Neuronal stem cell (in vitro differentiated cells): ENCODE results near the gene ATP11A.
A peak's percentile ranks its signal among the peaks of the same experiment; 100 is the strongest.

Source experiments
- DNase-seq: peaks from one replicate; pipeline ENCODE4 v3.0.0-alpha.2; 2013; ENCODE audit warnings: low spot score
- H2AFZ ChIP-seq: one replicate; pipeline ENCODE4 v1.6.1; 2013; ENCODE audit warnings: mild to moderate bottlenecking, low read length, inconsistent platforms
- H2AK5ac ChIP-seq: 2 replicates; pipeline ENCODE4 v1.6.1; 2013; ENCODE audit warnings: low read depth, mild to moderate bottlenecking, inconsistent platforms, low read length, moderate library complexity, mixed read lengths
- H2BK120ac ChIP-seq: 2 replicates; pipeline ENCODE4 v1.6.1; 2013; ENCODE audit warnings: low read depth, mild to moderate bottlenecking, inconsistent platforms, low read length, moderate library complexity, mixed read lengths
- H2BK12ac ChIP-seq: one replicate; pipeline ENCODE4 v1.6.1; 2013; ENCODE audit warnings: low read length, inconsistent platforms
- H2BK15ac ChIP-seq: 2 replicates; pipeline ENCODE4 v1.6.1; 2013; ENCODE audit warnings: mild to moderate bottlenecking, low read length, inconsistent platforms, mixed read lengths
- H2BK5ac ChIP-seq: one replicate; pipeline ENCODE4 v1.6.1; 2013; ENCODE audit warnings: inconsistent platforms, mild to moderate bottlenecking, low read length, moderate library complexity
- H3K14ac ChIP-seq: one replicate; pipeline ENCODE4 v1.6.1; 2013; ENCODE audit warnings: low read length, inconsistent platforms
- H3K18ac ChIP-seq: 2 replicates; pipeline ENCODE4 v1.6.1; 2013; ENCODE audit warnings: low read length, inconsistent platforms
- H3K23ac ChIP-seq: 2 replicates; pipeline ENCODE4 v1.6.1; 2013; ENCODE audit warnings: low read depth, mild to moderate bottlenecking, mixed read lengths, low read length, inconsistent platforms; ENCODE audit not compliant: poor library complexity
- H3K27ac ChIP-seq: replicated peaks from 3 replicates; pipeline ENCODE4 v1.5.1; 2013; ENCODE audit warnings: low read length, inconsistent platforms
- H3K27me3 ChIP-seq, 3 experiments: 2 replicates each; pipeline ENCODE4 v1.6.1; 2013; ENCODE audit warnings: low read length in 3 of 3, mild to moderate bottlenecking in 2 of 3, inconsistent platforms in 1 of 3, low read depth in 1 of 3, mixed read lengths in 1 of 3, moderate library complexity in 1 of 3; ENCODE audit not compliant: control insufficient read depth in 3 of 3, insufficient read depth in 3 of 3
- H3K36me3 ChIP-seq, 2 donors: replicated peaks in 1 of 2; 2 replicates each; pipeline ENCODE4 v1.6.1; 2013; ENCODE audit warnings: low read length in 2 of 2; ENCODE audit not compliant: control insufficient read depth in 2 of 2, insufficient read depth in 2 of 2
- H3K4ac ChIP-seq: 2 replicates; pipeline ENCODE4 v1.6.1; 2013; ENCODE audit warnings: inconsistent platforms, mild to moderate bottlenecking, low read length, moderate library complexity
- H3K4me1 ChIP-seq, 2 donors: 1 replicate in 1 of 2; 2 replicates in 1 of 2; pipeline ENCODE4 v1.6.1; 2013; ENCODE audit warnings: low read length in 2 of 2, low read depth in 1 of 2; ENCODE audit not compliant: control insufficient read depth in 2 of 2, insufficient read depth in 1 of 2
- H3K4me2 ChIP-seq: one replicate; pipeline ENCODE4 v1.6.1; 2013; ENCODE audit warnings: mild to moderate bottlenecking, low read length, inconsistent platforms; ENCODE audit not compliant: insufficient read depth, poor library complexity, severe bottlenecking
- H3K4me3 ChIP-seq, 2 donors: 2 replicates each; pipeline ENCODE4 v1.5.1; 2013; ENCODE audit warnings: low read length in 2 of 2, mild to moderate bottlenecking in 2 of 2, inconsistent platforms in 1 of 2, moderate library complexity in 1 of 2
- H3K79me1 ChIP-seq: one replicate; pipeline ENCODE4 v1.6.1; 2013; ENCODE audit warnings: low read depth, mild to moderate bottlenecking, inconsistent platforms, low read length, moderate library complexity
- H3K9ac ChIP-seq: one replicate; pipeline ENCODE4 v1.6.1; 2013; ENCODE audit warnings: mild to moderate bottlenecking, low read depth, low read length, inconsistent platforms; ENCODE audit not compliant: poor library complexity
- H3K9me3 ChIP-seq, 2 donors: replicated peaks in 1 of 2; 2 replicates each; pipeline versions ENCODE3 to v1.6.1; 2013; ENCODE audit warnings: low read length in 2 of 2, mild to moderate bottlenecking in 2 of 2, inconsistent platforms in 1 of 2, low read depth in 1 of 2, mixed read lengths in 1 of 2, moderate library complexity in 1 of 2; ENCODE audit not compliant: control insufficient read depth in 2 of 2, insufficient read depth in 1 of 2
- H4K8ac ChIP-seq: one replicate; pipeline ENCODE4 v1.6.1; 2013; ENCODE audit warnings: low read depth, mild to moderate bottlenecking, inconsistent platforms, low read length, moderate library complexity
- H4K91ac ChIP-seq: one replicate; pipeline ENCODE4 v1.6.1; 2013; ENCODE audit warnings: low read length, low read depth, mild to moderate bottlenecking, inconsistent platforms; ENCODE audit not compliant: poor library complexity
- WGBS, 2 donors: extraction: QIAGEN DNeasy Blood & Tissue Kit; methylation state at CpG; one replicate each; pipeline ENCODE4 v1.1.7; 2013; ENCODE audit warnings: missing lambda C conversion rate in 2 of 2, mixed read lengths in 1 of 2; ENCODE audit not compliant: insufficient read length in 2 of 2, insufficient replicate concordance in 1 of 2; ENCODE audit errors: extremely low coverage in 2 of 2; 5-methylcytosine and 5-hydroxymethylcytosine counted together

ATP11A gene

DNA sequence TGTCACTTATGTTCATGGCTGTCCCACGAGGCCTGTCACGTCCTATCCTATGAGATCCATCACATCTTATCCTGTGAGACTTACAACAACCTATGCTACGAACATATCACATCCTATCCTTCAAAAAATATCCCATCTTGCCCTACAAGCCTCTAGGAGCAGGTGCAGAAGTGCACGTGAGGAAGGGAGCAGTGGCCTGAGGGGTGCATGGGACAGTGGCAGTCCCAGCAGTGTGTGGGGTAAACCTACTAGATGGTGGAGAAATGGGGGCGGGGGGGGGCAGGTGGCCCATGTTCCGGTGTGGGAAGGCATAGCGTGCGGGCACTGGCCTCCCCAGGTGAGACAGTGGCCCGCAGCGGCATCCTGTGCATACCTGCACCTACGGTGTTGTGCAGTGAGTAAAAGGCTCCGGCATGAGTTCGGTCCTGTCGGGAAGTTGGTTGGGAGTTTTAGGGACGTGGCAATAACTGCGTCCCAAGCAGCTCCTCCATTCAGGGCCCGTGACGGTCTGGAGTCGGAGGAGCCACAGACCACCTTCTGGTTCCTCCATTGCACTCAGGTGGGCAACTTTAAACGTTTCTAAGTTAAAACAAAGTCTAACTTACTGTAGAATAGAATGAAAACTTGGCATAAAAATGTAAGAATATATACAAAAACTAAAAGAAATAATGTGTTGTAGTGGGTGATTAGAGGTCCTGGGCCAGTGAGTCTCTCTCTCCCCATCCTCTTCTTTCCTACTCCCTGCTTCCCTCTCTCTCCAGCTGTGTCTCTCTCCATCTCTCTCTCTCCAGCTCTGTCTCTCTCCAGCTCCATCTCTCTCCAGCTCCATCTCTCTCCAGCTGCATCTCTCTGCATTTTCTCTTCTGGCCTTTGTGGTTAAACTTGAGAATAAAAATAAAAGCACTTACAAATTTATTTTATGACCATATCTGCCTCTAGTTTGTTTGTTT lies 42.1 kb downstream of the ATP11A start:
- H2BK12ac ChIP-seq: no peak overlapping the region
- no peaks in the 10 kb centered on the region for H3K36me3 ChIP-seq
- no peak overlapping the region for H2BK120ac ChIP-seq
- no peak overlapping the region for H2AFZ ChIP-seq
- H3K18ac ChIP-seq: no peak overlapping the region
- H3K4me1 ChIP-seq: peaks cover 16 to 27% of the 10 kb centered on the region in 2 donors
- H3K23ac ChIP-seq: no peak overlapping the region
- no peak overlapping the region for H3K27ac ChIP-seq
- H2BK5ac ChIP-seq: no peak overlapping the region
- H3K27me3 ChIP-seq: no peaks in the 10 kb centered on the region
- peak overlapping the region; percentile 12 for H2BK15ac ChIP-seq
- no CpG with 5 or more reads among the region's 20 CpGs for WGBS, 2 donors
- H3K79me1 ChIP-seq: peaks cover 24% of the 10 kb centered on the region
- H4K91ac ChIP-seq: no peak overlapping the region
- no peak overlapping the region for H4K8ac ChIP-seq
- DNase-seq: no peak
- no peak overlapping the region for H2AK5ac ChIP-seq
- no peak overlapping the region for H3K14ac ChIP-seq
- H3K4ac ChIP-seq: no peak overlapping the region
- H3K4me2 ChIP-seq: no peak overlapping the region
- H3K9ac ChIP-seq: no peak overlapping the region
- no peak overlapping the region for H3K4me3 ChIP-seq
- no peaks in the 10 kb centered on the region for H3K9me3 ChIP-seq

DNA sequence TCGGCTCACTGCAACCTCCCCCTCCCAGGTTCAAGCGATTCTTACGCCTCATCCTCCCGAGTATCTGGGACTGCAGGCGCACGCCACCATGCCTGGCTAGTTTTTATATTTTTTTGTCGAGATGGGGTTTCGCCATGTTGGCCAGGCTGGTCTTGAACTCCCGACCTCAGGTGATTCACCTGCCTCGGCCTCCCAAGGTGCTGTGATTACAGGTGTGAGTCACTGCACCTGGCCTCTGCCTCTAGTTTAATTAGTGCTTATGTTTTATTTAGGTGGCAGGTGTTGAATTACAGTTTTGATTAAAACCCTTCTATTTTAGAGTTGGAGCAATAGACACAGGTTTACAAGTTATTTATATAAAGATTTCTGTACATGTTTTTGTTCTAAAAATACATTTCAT lies 42.8 kb downstream of the ATP11A start:
- Histone ChIP-seq H3K14ac (no peak overlapping the region), H2BK120ac (no peak overlapping the region), H3K18ac (no peak overlapping the region), H3K23ac (no peak overlapping the region), H3K4me2 (no peak overlapping the region), H3K27me3 (no peaks in the 10 kb centered on the region), H3K9ac (no peak overlapping the region), H2AFZ (no peak overlapping the region), H3K4ac (no peak overlapping the region), H3K36me3 (no peaks in the 10 kb centered on the region), H2BK5ac (no peak overlapping the region), H3K79me1 (peaks cover 21% of the 10 kb centered on the region), H3K27ac (no peak overlapping the region), H3K4me1 (peaks cover 16 to 29% of the 10 kb centered on the region in 2 donors), H2BK15ac (no peak overlapping the region), H2AK5ac (no peak overlapping the region), H3K9me3 (no peaks in the 10 kb centered on the region), H4K91ac (no peak overlapping the region), H4K8ac (no peak overlapping the region), H2BK12ac (no peak overlapping the region), H3K4me3 (no peak overlapping the region)
- no CpG with 5 or more reads among the region's 10 CpGs for WGBS, 2 donors
- DNase-seq: no peak

DNA sequence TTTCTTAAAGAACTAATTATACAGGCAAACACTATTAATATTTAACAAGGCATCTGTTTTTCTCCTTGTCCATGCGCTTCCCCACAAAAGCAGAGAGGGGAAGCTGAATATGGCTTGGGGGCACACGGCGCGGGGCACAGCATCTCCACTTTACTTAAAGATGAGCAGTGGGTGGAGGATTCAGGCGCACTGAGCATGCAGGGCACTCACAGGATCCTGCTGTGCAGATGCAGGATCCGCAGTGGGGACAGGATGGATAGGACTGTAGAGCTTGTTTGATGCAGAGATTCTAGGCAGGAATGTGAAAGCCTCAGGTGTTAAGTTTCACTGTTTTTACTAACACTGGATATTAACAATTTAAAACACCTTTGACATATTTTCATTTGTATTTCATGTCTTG lies 43.3 kb downstream of the ATP11A start:
- H3K18ac ChIP-seq: no peak overlapping the region
- H3K4ac ChIP-seq: no peak overlapping the region
- H4K8ac ChIP-seq: no peak overlapping the region
- peaks cover 16 to 29% of the 10 kb centered on the region in 2 donors for H3K4me1 ChIP-seq
- no peak for DNase-seq
- no peak overlapping the region for H2AK5ac ChIP-seq
- peaks cover 19% of the 10 kb centered on the region for H3K79me1 ChIP-seq
- no peaks in the 10 kb centered on the region for H3K36me3 ChIP-seq
- no peak overlapping the region for H2BK15ac ChIP-seq
- H2AFZ ChIP-seq: no peak overlapping the region
- WGBS, 2 donors: no CpG with 5 or more reads among the region's 6 CpGs
- no peak overlapping the region for H2BK120ac ChIP-seq
- no peak overlapping the region for H3K4me3 ChIP-seq
- no peak overlapping the region for H2BK5ac ChIP-seq
- no peak overlapping the region for H3K9ac ChIP-seq
- no peak overlapping the region for H2BK12ac ChIP-seq
- H3K27ac ChIP-seq: peak overlapping the region; percentile 28
- H3K9me3 ChIP-seq: no peaks in the 10 kb centered on the region
- H3K4me2 ChIP-seq: no peak overlapping the region
- H4K91ac ChIP-seq: no peak overlapping the region
- H3K27me3 ChIP-seq: no peaks in the 10 kb centered on the region
- no peak overlapping the region for H3K23ac ChIP-seq
- no peak overlapping the region for H3K14ac ChIP-seq

DNA sequence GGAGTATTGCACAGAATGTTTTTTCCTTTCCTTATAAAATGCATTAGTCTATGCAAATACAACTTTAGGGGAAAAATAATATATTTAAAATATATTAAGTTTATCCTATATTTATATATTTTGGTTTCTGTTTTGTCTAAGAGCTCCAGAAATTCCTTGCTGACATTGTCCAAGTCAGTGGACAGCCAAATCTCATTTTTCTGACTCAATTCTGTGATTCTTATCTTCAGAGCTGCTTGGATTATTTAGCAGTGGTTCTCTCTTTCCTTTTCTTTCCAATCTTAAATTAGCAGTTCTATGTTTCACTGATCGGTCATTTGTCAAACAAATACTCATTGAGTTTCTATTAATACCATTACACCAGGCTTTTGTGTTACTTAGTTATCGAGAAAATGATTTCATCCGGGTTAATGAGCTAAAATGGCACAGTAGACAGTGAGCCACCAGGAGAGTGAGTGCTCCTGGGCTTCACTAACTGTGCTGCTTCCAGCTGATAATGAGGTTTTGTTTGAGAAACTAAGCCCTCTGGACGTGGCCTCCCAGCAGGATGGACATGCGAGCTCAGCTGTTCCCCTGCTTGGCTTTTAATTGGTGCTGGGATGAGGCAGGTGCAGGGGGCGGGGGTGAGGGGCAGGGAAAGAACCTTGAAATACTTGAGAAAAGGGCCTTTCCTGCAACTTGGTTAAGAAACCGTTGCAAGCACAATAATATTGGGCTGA lies 44.0 kb downstream of the ATP11A start:
- Histone ChIP-seq H2BK12ac (no peak overlapping the region), H2AK5ac (no peak overlapping the region), H3K4me3 (no peak overlapping the region), H3K4me1 (peaks cover 16 to 27% of the 10 kb centered on the region in 2 donors), H3K14ac (no peak overlapping the region), H3K9ac (no peak overlapping the region), H3K18ac (no peak overlapping the region), H4K8ac (no peak overlapping the region), H2BK15ac (no peak overlapping the region), H3K4me2 (no peak overlapping the region), H3K36me3 (no peaks in the 10 kb centered on the region), H2BK5ac (no peak overlapping the region), H2BK120ac (no peak overlapping the region), H3K23ac (no peak overlapping the region), H3K27me3 (no peaks in the 10 kb centered on the region), H3K4ac (no peak overlapping the region), H3K27ac (peak overlapping the region; percentile 70), H4K91ac (no peak overlapping the region), H3K9me3 (no peaks in the 10 kb centered on the region), H3K79me1 (peaks cover 15% of the 10 kb centered on the region), H2AFZ (no peak overlapping the region)
- WGBS, 2 donors: no CpG with 5 or more reads among the region's 7 CpGs
- peak; percentile 74 for DNase-seq
